ENCODE measurements around the gene IQSEC1. TPM values are rescaled to one million over a fixed set of nuclear protein-coding genes. Genes with fewer than 3 reads are reported as not detected.

The IQSEC1 gene
- total and polyA plus RNA-seq, 7 donors: 2.5 to 39.1 (median 23.9) TPM

GRCh38 chr3:13053893-13054292 lies 19.3 kb downstream of the IQSEC1 start:
- 88 to 91% methylated on average over 12 of the region's 12 CpGs for WGBS, 2 donors
- no peaks in the 10 kb centered on the region for H3K36me3 ChIP-seq
- TF ChIP-seq POLR2A (IDR thresholded peaks at IDR 0.05) (no peak), POLR2AphosphoS5 (IDR thresholded peaks at IDR 0.05) (no peak), EP300 (IDR thresholded peaks at IDR 0.05) (no peak)
- TF ChIP-seq, protein P1, sequence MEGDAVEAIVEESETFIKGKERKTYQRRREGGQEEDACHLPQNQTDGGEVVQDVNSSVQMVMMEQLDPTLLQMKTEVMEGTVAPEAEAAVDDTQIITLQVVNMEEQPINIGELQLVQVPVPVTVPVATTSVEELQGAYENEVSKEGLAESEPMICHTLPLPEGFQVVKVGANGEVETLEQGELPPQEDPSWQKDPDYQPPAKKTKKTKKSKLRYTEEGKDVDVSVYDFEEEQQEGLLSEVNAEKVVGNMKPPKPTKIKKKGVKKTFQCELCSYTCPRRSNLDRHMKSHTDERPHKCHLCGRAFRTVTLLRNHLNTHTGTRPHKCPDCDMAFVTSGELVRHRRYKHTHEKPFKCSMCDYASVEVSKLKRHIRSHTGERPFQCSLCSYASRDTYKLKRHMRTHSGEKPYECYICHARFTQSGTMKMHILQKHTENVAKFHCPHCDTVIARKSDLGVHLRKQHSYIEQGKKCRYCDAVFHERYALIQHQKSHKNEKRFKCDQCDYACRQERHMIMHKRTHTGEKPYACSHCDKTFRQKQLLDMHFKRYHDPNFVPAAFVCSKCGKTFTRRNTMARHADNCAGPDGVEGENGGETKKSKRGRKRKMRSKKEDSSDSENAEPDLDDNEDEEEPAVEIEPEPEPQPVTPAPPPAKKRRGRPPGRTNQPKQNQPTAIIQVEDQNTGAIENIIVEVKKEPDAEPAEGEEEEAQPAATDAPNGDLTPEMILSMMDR (IDR thresholded peaks at IDR 0.05): no peak
- intact Hi-C loops (cut with DNase I): no loop called here
- H3K27me3 ChIP-seq: no peaks in the 10 kb centered on the region
- no peak overlapping the region for H3K27ac ChIP-seq
- no peaks in the 10 kb centered on the region for H3K4me1 ChIP-seq
- no peak overlapping the region for H3K4me3 ChIP-seq
- no peak for DNase-seq
- no peaks in the 10 kb centered on the region for H3K9me3 ChIP-seq

- Histone ChIP-seq H3K27ac (no peak overlapping the region), H3K4me3 (no peak overlapping the region), H3K36me3 (no peaks in the 10 kb centered on the region), H3K9me3 (no peaks in the 10 kb centered on the region), H3K4me1 (no peaks in the 10 kb centered on the region), H3K27me3 (no peaks in the 10 kb centered on the region)
- 36 to 57% methylated on average over 8 of the region's 8 CpGs for WGBS, 2 donors
- intact Hi-C loops (cut with DNase I): no loop called here
- no peak for DNase-seq
- no peak for TF ChIP-seq EP300 (IDR thresholded peaks at IDR 0.05)
- TF ChIP-seq POLR2AphosphoS5 (IDR thresholded peaks at IDR 0.05): no peak
- no peak for TF ChIP-seq POLR2A (IDR thresholded peaks at IDR 0.05)
- TF ChIP-seq, protein P1 (IDR thresholded peaks at IDR 0.05): no peak
These were observed 19.8 kb downstream of the IQSEC1 start for GRCh38 chr3:13053420-13053819.

DNA sequence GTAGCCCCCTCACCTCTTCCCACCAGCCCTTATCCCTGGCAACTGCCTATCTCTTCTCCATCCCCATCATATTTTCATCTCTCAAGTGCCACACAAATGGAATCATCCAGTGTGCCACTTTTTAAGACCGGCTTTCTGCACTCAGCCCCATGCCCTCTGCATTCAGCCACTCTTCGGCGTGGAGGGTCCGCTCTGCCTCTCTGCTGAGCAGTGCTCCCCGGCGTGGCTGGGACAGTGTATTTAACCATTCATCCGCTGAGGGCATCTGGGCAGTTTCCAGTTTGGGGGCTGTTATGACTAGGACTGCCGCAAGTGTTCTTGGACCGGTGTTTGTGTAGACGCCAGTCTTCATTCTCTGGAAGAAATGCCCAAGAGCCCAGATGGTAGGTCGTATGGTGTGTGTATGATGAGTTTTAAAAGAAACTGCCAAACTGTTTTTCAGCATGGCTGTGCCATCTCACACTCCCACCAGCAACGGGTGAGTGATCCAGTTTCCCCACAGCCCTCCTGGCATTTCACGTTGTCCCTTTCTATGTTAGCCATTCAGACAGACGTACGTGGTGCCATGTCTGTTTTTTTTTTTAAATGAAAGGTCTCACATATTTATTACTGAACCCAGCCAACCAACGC lies 20.9 kb downstream of the IQSEC1 start:
- 89 to 92% methylated on average over 16 of the region's 16 CpGs for WGBS, 2 donors
- H3K4me1 ChIP-seq: no peaks in the 10 kb centered on the region
- H3K27ac ChIP-seq: no peak overlapping the region
- no peak for DNase-seq
- H3K36me3 ChIP-seq: no peaks in the 10 kb centered on the region
- H3K4me3 ChIP-seq: no peak overlapping the region
- TF ChIP-seq, protein P1 (IDR thresholded peaks at IDR 0.05): no peak
- TF ChIP-seq POLR2A (IDR thresholded peaks at IDR 0.05): no peak
- TF ChIP-seq EP300 (IDR thresholded peaks at IDR 0.05): no peak
- no peak for TF ChIP-seq POLR2AphosphoS5 (IDR thresholded peaks at IDR 0.05)
- no peaks in the 10 kb centered on the region for H3K27me3 ChIP-seq
- no peaks in the 10 kb centered on the region for H3K9me3 ChIP-seq
- intact Hi-C loops (cut with DNase I): no loop called here

DNA sequence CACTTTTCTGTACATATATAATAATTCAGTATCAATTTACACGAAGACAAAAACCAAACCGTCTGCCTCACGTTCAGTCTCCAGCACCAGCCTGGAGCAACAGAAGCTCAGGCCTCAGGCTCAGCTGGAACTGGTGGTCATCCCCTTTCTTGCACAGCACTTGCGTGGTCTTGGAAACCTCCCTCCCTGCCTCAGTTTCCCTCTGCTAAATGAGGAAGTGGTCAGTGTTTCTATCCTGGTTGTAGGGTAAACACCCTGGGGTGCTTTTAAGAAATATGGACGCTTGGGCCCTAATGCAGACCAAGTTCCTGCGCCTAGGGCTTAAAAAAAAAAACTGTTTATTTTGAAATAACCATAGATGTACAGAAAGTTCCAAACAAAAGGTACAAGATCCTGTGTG lies 21.6 kb downstream of the IQSEC1 start:
- WGBS, 2 donors: 82 to 86% methylated on average over 6 of the region's 6 CpGs
- Histone ChIP-seq H3K9me3 (no peaks in the 10 kb centered on the region), H3K27ac (no peak overlapping the region), H3K4me1 (no peaks in the 10 kb centered on the region), H3K27me3 (no peaks in the 10 kb centered on the region), H3K4me3 (no peak overlapping the region), H3K36me3 (no peaks in the 10 kb centered on the region)
- TF ChIP-seq POLR2AphosphoS5 (IDR thresholded peaks at IDR 0.05) (no peak), EP300 (IDR thresholded peaks at IDR 0.05) (no peak)
- intact Hi-C loops (cut with DNase I): no loop called here
- no peak for DNase-seq

DNA sequence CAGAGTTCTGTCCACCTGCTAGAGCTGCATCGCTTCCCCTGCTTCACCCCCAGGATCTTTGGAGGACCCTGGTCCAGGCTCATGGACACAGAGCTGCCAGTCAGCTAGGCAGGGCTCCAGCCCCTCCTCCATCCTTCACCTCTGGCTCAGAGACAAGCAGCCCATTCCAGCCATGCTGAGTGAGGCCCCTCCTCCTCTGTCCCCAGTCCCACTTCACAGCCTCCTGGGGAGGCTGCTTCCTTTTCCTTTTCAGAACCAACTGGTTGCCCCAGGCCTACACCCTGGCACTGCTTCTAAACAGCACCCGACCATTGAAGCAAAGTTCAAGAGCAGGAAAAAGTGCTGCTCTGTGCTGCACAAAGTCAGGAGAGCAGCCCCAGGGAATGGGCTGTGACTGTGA lies 22.2 kb downstream of the IQSEC1 start:
- no peaks in the 10 kb centered on the region for H3K9me3 ChIP-seq
- intact Hi-C loops (cut with DNase I): no loop called here
- H3K36me3 ChIP-seq: no peaks in the 10 kb centered on the region
- no peak overlapping the region for H3K27ac ChIP-seq
- no peaks in the 10 kb centered on the region for H3K27me3 ChIP-seq
- H3K4me1 ChIP-seq: no peaks in the 10 kb centered on the region
- no peak for DNase-seq
- no peak overlapping the region for H3K4me3 ChIP-seq
- 66 to 68% methylated on average over 2 of the region's 2 CpGs for WGBS, 2 donors
- TF ChIP-seq POLR2AphosphoS5 (IDR thresholded peaks at IDR 0.05): no peak
- TF ChIP-seq, protein P1 (IDR thresholded peaks at IDR 0.05): no peak
- no peak for TF ChIP-seq EP300 (IDR thresholded peaks at IDR 0.05)

Measured in sigmoid colon (tissue), 7 donors.